ENCODE measurements around the gene UBE2QL1.

- no peak for TF ChIP-seq CTCF (IDR thresholded peaks at IDR 0.05)
- TF ChIP-seq POLR2AphosphoS5 (IDR thresholded peaks at IDR 0.05), result no peak
- TF ChIP-seq POLR2A (IDR thresholded peaks at IDR 0.05), result no peak
Measured at GRCh38 chr5:6527749-6528455, 79.2 kb downstream of the UBE2QL1 start.
